HCT116 (cell line): ENCODE data around the gene APAF1. TPM values are rescaled to one million over a fixed set of nuclear protein-coding genes. Genes with fewer than 3 reads are reported as not detected.

Experiments
- ATAC-seq: fragments of 200-7000 bp; cut with Tn5 transposase; 2 replicates; pipeline ENCODE4 v1.9.1; 2020; ENCODE audit warnings: mild to moderate bottlenecking, moderate library complexity
- BruUV-seq: library from RNA; stranded (reverse); fragments of 400-500 nt; replicated peaks from 2 replicates; lab custom pipeline; 2021; lab: Mats Ljungman, UMichigan
- CTCF ChIA-PET: fragments of 300-600 bp; sonication (Branson Sonifier 250); formaldehyde crosslinking; loops from one replicate; lab custom pipeline; 2021; ENCODE audit warnings: antibody characterized with exemption; lab: Charles Lee
- POLR2A ChIA-PET: fragments of 300-600, 350-600 bp; sonication (Branson Sonifier 250); formaldehyde crosslinking; loops from one replicate; lab custom pipeline; 2021; ENCODE audit warnings: antibody characterized with exemption; lab: Charles Lee
- RAD21 ChIA-PET, 2 experiments: fragments of 300-600 bp; sonication (Branson Sonifier 250); formaldehyde crosslinking; loops; one replicate each; lab custom pipeline; 2023; ENCODE audit warnings: low total read pairs in 2 of 2; ENCODE audit not compliant: uncharacterized antibody in 2 of 2, unreplicated experiment in 2 of 2, low non-redundant PET in 1 of 2; lab: Charles Lee
- DNase-seq: peaks from one replicate; pipeline ENCODE4 v3.0.0-alpha.2; 2010; ENCODE audit warnings: low read depth, low spot score
- H2AFZ ChIP-seq: fragments of 200-600 bp; shearing (Covaris generic), sonication (generic); 2 replicates; pipeline ENCODE4 v1.6.1; 2017; ENCODE audit warnings: low read depth, mixed run types, mixed read lengths, antibody characterized with exemption, low read length; ENCODE audit not compliant: poor library complexity, severe bottlenecking
- H3K27ac ChIP-seq: 2 replicates; pipeline ENCODE4 v1.5.1; 2012; ENCODE audit warnings: low read depth, low read length
- H3K27me3 ChIP-seq: fragments of 200-600 bp; sonication (generic); 2 replicates; pipeline ENCODE4 v1.6.1; 2016; ENCODE audit warnings: mixed run types, low read length, mixed read lengths; ENCODE audit not compliant: insufficient read depth
- H3K36me3 ChIP-seq, 2 experiments: fragments of 200-500 bp in 1 of 2; fragments of 200-600 bp in 1 of 2; sonication (Bioruptor generic) in 1 of 2; sonication (generic) in 1 of 2; 2 replicates each; pipeline versions ENCODE4 v1.5.1 to v1.6.1; 2014 to 2016; ENCODE audit warnings: low read length in 2 of 2, inconsistent platforms in 1 of 2, mixed read lengths in 1 of 2, mixed run types in 1 of 2; ENCODE audit not compliant: insufficient read depth in 2 of 2, control insufficient read depth in 1 of 2
- H3K4me1 ChIP-seq, 2 experiments: fragments of 200-600 bp in 1 of 2; sonication (generic) in 1 of 2; 2 replicates each; pipeline versions ENCODE4 v1.5.1 to v1.6.1; 2012 to 2017; ENCODE audit warnings: low read length in 2 of 2, inconsistent platforms in 1 of 2, mild to moderate bottlenecking in 1 of 2, mixed read lengths in 1 of 2, mixed run types in 1 of 2, moderate library complexity in 1 of 2; ENCODE audit not compliant: insufficient read depth in 2 of 2, control insufficient read depth in 1 of 2
- H3K4me2 ChIP-seq: fragments of 200-600 bp; sonication (generic); 2 replicates; pipeline ENCODE4 v1.6.1; 2017; ENCODE audit warnings: mixed run types, low read length, mixed read lengths
- H3K4me3 ChIP-seq, 2 experiments: fragments of 200-600 bp in 1 of 2; sonication (generic) in 1 of 2; replicated peaks in 1 of 2; 2 replicates each; pipeline ENCODE4 v1.5.1; 2011 to 2016; ENCODE audit warnings: low read length in 2 of 2, control low read depth in 1 of 2, low read depth in 1 of 2, mild to moderate bottlenecking in 1 of 2, mixed read lengths in 1 of 2, mixed run types in 1 of 2
- H3K79me2 ChIP-seq: fragments of 200-600 bp; sonication (generic); 2 replicates; pipeline ENCODE4 v1.6.1; 2017; ENCODE audit warnings: mild to moderate bottlenecking, mixed run types, low read length, moderate library complexity, mixed read lengths; ENCODE audit not compliant: insufficient read depth
- H3K9ac ChIP-seq: fragments of 200-600 bp; sonication (generic); 2 replicates; pipeline ENCODE4 v1.6.1; 2016; ENCODE audit warnings: low read length, mixed read lengths
- H3K9me2 ChIP-seq: fragments of 200-600 bp; sonication (generic), shearing (Covaris generic); 2 replicates; pipeline ENCODE4 v1.6.1; 2017; ENCODE audit warnings: mixed run types, mild to moderate bottlenecking, moderate library complexity; ENCODE audit not compliant: insufficient read depth
- H3K9me3 ChIP-seq, 2 experiments: fragments of 200-500 bp in 1 of 2; fragments of 200-600 bp in 1 of 2; sonication (Bioruptor generic) in 1 of 2; sonication (generic) in 1 of 2; 2 replicates each; pipeline ENCODE4 v1.6.1; 2014 to 2017; ENCODE audit warnings: low read length in 2 of 2, mixed read lengths in 2 of 2, inconsistent platforms in 1 of 2, low read depth in 1 of 2, mild to moderate bottlenecking in 1 of 2, mixed run types in 1 of 2, moderate library complexity in 1 of 2; ENCODE audit not compliant: control insufficient read depth in 1 of 2, insufficient read depth in 1 of 2
- H4K20me1 ChIP-seq: fragments of 200-600 bp; sonication (generic), shearing (Covaris generic); 2 replicates; pipeline ENCODE4 v1.6.1; 2017; ENCODE audit warnings: mixed run types, mild to moderate bottlenecking, moderate library complexity; ENCODE audit not compliant: insufficient read depth
- CBX3 ChIP-seq: IDR thresholded peaks from 2 replicates; pipeline ENCODE4 v1.6.1; 2012; ENCODE audit warnings: low read depth
- CEBPB ChIP-seq: IDR thresholded peaks from 2 replicates; pipeline ENCODE4 v1.6.1; 2012; ENCODE audit warnings: low read depth
- CTCF ChIP-seq, 3 experiments: fragments of 200-600 bp in 1 of 3; sonication (generic) in 1 of 3; IDR thresholded peaks in 2 of 3; conservative IDR thresholded peaks in 1 of 3; 2 replicates each; pipeline ENCODE4 v1.5.1; 2012 to 2017; ENCODE audit warnings: low read depth in 2 of 3, low read length in 2 of 3, antibody characterized with exemption in 1 of 3, borderline replicate concordance in 1 of 3, control low read depth in 1 of 3, mild to moderate bottlenecking in 1 of 3, mixed read lengths in 1 of 3, mixed run types in 1 of 3, moderate library complexity in 1 of 3; ENCODE audit not compliant: insufficient read depth in 1 of 3
- MAX ChIP-seq: IDR thresholded peaks from 2 replicates; pipeline ENCODE4 v1.6.1; 2012
- POLR2A ChIP-seq: IDR thresholded peaks from 2 replicates; pipeline ENCODE4 v1.7.0; 2011; ENCODE audit warnings: borderline replicate concordance; ENCODE audit not compliant: insufficient read depth, insufficient read length; ENCODE audit errors: extremely low read depth
- SIN3A ChIP-seq: IDR thresholded peaks from 2 replicates; pipeline ENCODE4 v1.6.1; 2012; ENCODE audit warnings: low read depth
- YY1 ChIP-seq: IDR thresholded peaks from 2 replicates; pipeline ENCODE4 v1.6.1; 2011; ENCODE audit warnings: low read length, low read depth, moderate library complexity, mild to moderate bottlenecking; ENCODE audit not compliant: insufficient replicate concordance; ENCODE audit errors: extremely low read depth
- ZBTB33 ChIP-seq: IDR thresholded peaks from 2 replicates; pipeline ENCODE4 v1.6.1; 2011; ENCODE audit warnings: mild to moderate bottlenecking, low read length, moderate library complexity; ENCODE audit not compliant: insufficient replicate concordance; ENCODE audit errors: extremely low read depth
- intact Hi-C: fragments of 100-400 bp; cut with micrococcal nuclease; formaldehyde crosslinking; loops from 2 replicates; pipeline ENCODE4 v1.10.0; 2022
- total RNA-seq: library from RNA; stranded (reverse); gene quantifications from one replicate; pipeline ENCODE4 v1.2.1, GENCODE V29; 2021; ENCODE audit not compliant: unreplicated experiment

APAF1 gene
- total RNA-seq, 1 experiment from 2014 or later = 13.9 TPM

- no peak for TF ChIP-seq ZBTB33
- no peak for TF ChIP-seq MAX
- TF ChIP-seq YY1 = no peak
- TF ChIP-seq CEBPB = no peak
These were observed 124.0 kb downstream of the APAF1 start (continued) for GRCh38 chr12:98769068-98769467.

GRCh38 chr12:98770230-98770629, 125.1 kb downstream of the APAF1 start:
- Histone ChIP-seq H3K36me3 (no peaks in the 10 kb centered on the region), H3K9me2 (no peaks in the 10 kb centered on the region), H2AFZ (no peak overlapping the region), H3K27ac (no peak overlapping the region), H3K4me1 (no peaks in the 10 kb centered on the region), H3K27me3 (peaks cover 13% of the 10 kb centered on the region), H4K20me1 (no peaks in the 10 kb centered on the region), H3K9ac (no peak overlapping the region), H3K9me3 (no peaks in the 10 kb centered on the region), H3K4me3 (no peak overlapping the region), H3K4me2 (no peak overlapping the region), H3K79me2 (no peaks in the 10 kb centered on the region)
- POLR2A ChIA-PET = no interaction called here
- BruUV-seq = no TSS peak
- DNase-seq (no peak), ATAC-seq (no peak)
- RAD21 ChIA-PET = no interaction called here
- TF ChIP-seq POLR2A (no peak), CTCF (IDR thresholded peaks at IDR 0.05 in 2 of 3, conservative IDR thresholded peaks at IDR 0.05 in 1 of 3; ENCODE audit: borderline replicate concordance in 1 of 3, insufficient read depth in 1 of 3, low read depth in 2 of 3, low read length in 2 of 3) (no peak), SIN3A (no peak), YY1 (no peak), CBX3 (no peak), CEBPB (no peak)
- CTCF ChIA-PET = no interaction called here
- intact Hi-C loops = no loop called here
